ENCODE measurements around the gene PCNX2. TPM values are rescaled to one million over a fixed set of nuclear protein-coding genes. Genes with fewer than 3 reads are reported as not detected.

The PCNX2 gene
- total RNA-seq, 3 donors from 2014 or later (not counting 1 experiment from before 2014, with no cell fraction given), result 12.9 to 25.8 (median 16.0) TPM

GRCh38 chr1:232982238-232982944 lies 313.1 kb downstream of the PCNX2 start:
- no peaks in the 10 kb centered on the region for H3K9me3 ChIP-seq (ENCODE audit: control insufficient read depth, insufficient read depth, low read length)
- DNase-seq (no peak), ATAC-seq (no peak)
- intact Hi-C loops (cut with micrococcal nuclease), result no loop called here
- Mint-ChIP-seq H3K4me3 (no peak overlapping the region), H3K9me3 (no peaks in the 10 kb centered on the region), H3K36me3 (peaks cover 12% of the 10 kb centered on the region), H3K27ac (no peak overlapping the region), H3K27me3 (ENCODE audit: low read depth in 2 of 2) (no peaks in the 10 kb centered on the region), H3K4me1 (peaks cover 15% of the 10 kb centered on the region in 2 donors)
- TF ChIP-seq CTCF (IDR thresholded peaks at IDR 0.05), result no peak
- H3K27ac ChIP-seq (ENCODE audit: low read length), result no peak overlapping the region
- H3K4me3 ChIP-seq (ENCODE audit: low read length), result no peak overlapping the region
- no peaks in the 10 kb centered on the region for H3K27me3 ChIP-seq (ENCODE audit: control insufficient read depth, insufficient read depth, low read length)
- H3K4me1 ChIP-seq (ENCODE audit: control insufficient read depth, insufficient read depth, low read length), result peaks cover 8% of the 10 kb centered on the region
- H3K36me3 ChIP-seq (ENCODE audit: control insufficient read depth, insufficient read depth, low read length), result no peaks in the 10 kb centered on the region
- 91% methylated on average over 13 of the region's 13 CpGs for WGBS (ENCODE audit: insufficient coverage)

- Mint-ChIP-seq H3K27ac (no peak overlapping the region), H3K9me3 (no peaks in the 10 kb centered on the region)
- no peak for ATAC-seq
Observed at GRCh38 chr1:232980986-232981560, 314.5 kb downstream of the PCNX2 start.

GRCh38 chr1:232980355-232980978 lies 315.1 kb downstream of the PCNX2 start:
- Histone ChIP-seq H3K9me3 (ENCODE audit: control insufficient read depth, insufficient read depth, low read length) (no peaks in the 10 kb centered on the region), H3K4me1 (ENCODE audit: control insufficient read depth, insufficient read depth, low read length) (peaks cover 8% of the 10 kb centered on the region), H3K27ac (ENCODE audit: low read length) (no peak overlapping the region), H3K27me3 (ENCODE audit: control insufficient read depth, insufficient read depth, low read length) (no peaks in the 10 kb centered on the region), H3K4me3 (ENCODE audit: low read length) (no peak overlapping the region), H3K36me3 (ENCODE audit: control insufficient read depth, insufficient read depth, low read length) (peaks cover 7% of the 10 kb centered on the region)
- TF ChIP-seq CTCF (IDR thresholded peaks at IDR 0.05), result no peak
- Mint-ChIP-seq H3K9me3 (no peaks in the 10 kb centered on the region), H3K27ac (no peak overlapping the region), H3K4me3 (no peak overlapping the region), H3K36me3 (peaks cover 12% of the 10 kb centered on the region), H3K27me3 (ENCODE audit: low read depth in 2 of 2) (no peaks in the 10 kb centered on the region), H3K4me1 (peaks cover 15% of the 10 kb centered on the region in 2 donors)
- 96% methylated on average over 11 of the region's 13 CpGs for WGBS (ENCODE audit: insufficient coverage)
- DNase-seq, result no peak
- no peak for ATAC-seq
- intact Hi-C loops (cut with micrococcal nuclease), result no loop called here

More at GRCh38 chr1:232980986-232981560, 314.5 kb downstream of the PCNX2 start:
- H3K4me1 ChIP-seq (ENCODE audit: control insufficient read depth, insufficient read depth, low read length), result peaks cover 8% of the 10 kb centered on the region
- Mint-ChIP-seq H3K36me3 (peaks cover 12% of the 10 kb centered on the region), H3K4me1 (peaks cover 15% of the 10 kb centered on the region in 2 donors), H3K4me3 (no peak overlapping the region), H3K27me3 (ENCODE audit: low read depth in 2 of 2) (no peaks in the 10 kb centered on the region)
- H3K27ac ChIP-seq (ENCODE audit: low read length), result no peak overlapping the region
- no peak for DNase-seq
- no peaks in the 10 kb centered on the region for H3K27me3 ChIP-seq (ENCODE audit: control insufficient read depth, insufficient read depth, low read length)
- H3K9me3 ChIP-seq (ENCODE audit: control insufficient read depth, insufficient read depth, low read length), result no peaks in the 10 kb centered on the region
- no peak for TF ChIP-seq CTCF (IDR thresholded peaks at IDR 0.05)
- intact Hi-C loops (cut with micrococcal nuclease), result no loop called here
- H3K36me3 ChIP-seq (ENCODE audit: control insufficient read depth, insufficient read depth, low read length), result peaks cover 7% of the 10 kb centered on the region
- no peak overlapping the region for H3K4me3 ChIP-seq (ENCODE audit: low read length)
- WGBS (ENCODE audit: insufficient coverage), result 97% methylated on average over 6 of the region's 9 CpGs

Measured in natural killer cell (primary cell).